Effector memory CD8-positive, alpha-beta T cell (primary cell): ENCODE data around the gene PCIF1.
"Not testable (repeated sequence)": the region's sequence is repeated elsewhere in the genome, so short reads cannot be mapped to it uniquely, and the experiment has no call there.

Experiments used
- ATAC-seq: fragments of 150-1000 bp; cut with Tn5 transposase; replicated peaks from 2 replicates; pipeline ENCODE4 v1.10.0; 2021; ENCODE audit warnings: mild to moderate bottlenecking, moderate library complexity
- DNase-seq, 3 experiments: peaks; one replicate each; pipeline ENCODE4 v3.0.0; 2021
- H3K27ac Mint-ChIP-seq, 2 donors: one replicate each; pipeline ENCODE4 v1.8.0; 2022; ENCODE audit warnings: mild to moderate bottlenecking in 2 of 2, mixed read lengths in 2 of 2, moderate library complexity in 2 of 2
- H3K27me3 Mint-ChIP-seq, 2 donors: one replicate each; pipeline ENCODE4 v1.8.0; 2022; ENCODE audit warnings: mixed read lengths in 2 of 2
- H3K36me3 Mint-ChIP-seq: one replicate; pipeline ENCODE4 v1.8.0; 2022; ENCODE audit warnings: mild to moderate bottlenecking, moderate library complexity, mixed read lengths; ENCODE audit not compliant: insufficient read depth
- H3K4me1 Mint-ChIP-seq, 2 donors: one replicate each; pipeline ENCODE4 v1.8.0; 2022; ENCODE audit warnings: low read depth in 2 of 2, mixed read lengths in 2 of 2
- H3K4me3 Mint-ChIP-seq, 2 donors: one replicate each; pipeline ENCODE4 v1.8.0; 2022; ENCODE audit warnings: mild to moderate bottlenecking in 2 of 2, mixed read lengths in 2 of 2, moderate library complexity in 2 of 2
- H3K9me3 Mint-ChIP-seq, 2 donors: one replicate each; pipeline ENCODE4 v1.8.0; 2022; ENCODE audit warnings: mixed read lengths in 2 of 2

Gene PCIF1

DNA sequence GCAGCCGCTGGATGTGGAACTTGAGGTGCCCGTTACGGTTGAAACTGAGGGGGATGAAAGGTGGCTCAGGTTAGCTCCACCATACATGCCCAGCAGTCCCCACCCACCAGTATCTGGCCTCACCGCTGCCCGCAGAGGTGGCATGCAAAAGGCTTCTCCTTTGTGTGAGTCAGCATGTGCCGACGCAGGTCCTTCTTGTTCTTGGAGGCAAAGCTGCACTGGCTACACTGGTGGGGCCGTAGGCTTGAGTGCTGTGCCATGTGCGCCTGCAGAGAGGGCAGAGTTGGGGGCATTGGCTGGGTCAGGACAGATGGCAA, 15.8 kb downstream of the PCIF1 start:
- no peaks in the 10 kb centered on the region for H3K27me3 Mint-ChIP-seq
- ATAC-seq (no peak), DNase-seq (no peak)
- H3K4me3 Mint-ChIP-seq, result no peak overlapping the region
- H3K4me1 Mint-ChIP-seq, result peaks cover 10 to 32% of the 10 kb centered on the region in 2 donors
- no peaks in the 10 kb centered on the region for H3K9me3 Mint-ChIP-seq
- H3K27ac Mint-ChIP-seq, result no peak overlapping the region
- peaks cover 62% of the 10 kb centered on the region for H3K36me3 Mint-ChIP-seq

- Mint-ChIP-seq H3K27me3 (no peaks in the 10 kb centered on the region), H3K4me3 (no peak overlapping the region), H3K27ac (peak overlapping the region in 1 of 2 donors; percentile 79), H3K9me3 (no peaks in the 10 kb centered on the region), H3K36me3 (peaks cover 67% of the 10 kb centered on the region), H3K4me1 (peaks cover 0 to 17% of the 10 kb centered on the region in 2 donors)
- ATAC-seq (no peak), DNase-seq (no peak)
Observed at GRCh38 chr20:45951925-45952834, 17.7 kb downstream of the PCIF1 start.

GRCh38 chr20:45952861-45953260, 18.4 kb downstream of the PCIF1 start:
- Mint-ChIP-seq H3K36me3 (peaks cover 68% of the 10 kb centered on the region), H3K27me3 (no peaks in the 10 kb centered on the region), H3K27ac (peak overlapping the region in 1 of 2 donors; percentile 79), H3K9me3 (no peaks in the 10 kb centered on the region), H3K4me1 (peaks cover 0 to 11% of the 10 kb centered on the region in 2 donors), H3K4me3 (no peak overlapping the region)
- no peak for ATAC-seq
- DNase-seq, result no peak

- Mint-ChIP-seq H3K4me3 (no peak overlapping the region), H3K4me1 (peaks cover 0 to 9% of the 10 kb centered on the region in 2 donors), H3K27me3 (no peaks in the 10 kb centered on the region), H3K27ac (peak overlapping the region; percentile 20 to 74), H3K9me3 (no peaks in the 10 kb centered on the region), H3K36me3 (peaks cover 71% of the 10 kb centered on the region)
- ATAC-seq (no peak), DNase-seq (no peak)
Observed at GRCh38 chr20:45953672-45954071, 19.2 kb downstream of the PCIF1 start.

DNA sequence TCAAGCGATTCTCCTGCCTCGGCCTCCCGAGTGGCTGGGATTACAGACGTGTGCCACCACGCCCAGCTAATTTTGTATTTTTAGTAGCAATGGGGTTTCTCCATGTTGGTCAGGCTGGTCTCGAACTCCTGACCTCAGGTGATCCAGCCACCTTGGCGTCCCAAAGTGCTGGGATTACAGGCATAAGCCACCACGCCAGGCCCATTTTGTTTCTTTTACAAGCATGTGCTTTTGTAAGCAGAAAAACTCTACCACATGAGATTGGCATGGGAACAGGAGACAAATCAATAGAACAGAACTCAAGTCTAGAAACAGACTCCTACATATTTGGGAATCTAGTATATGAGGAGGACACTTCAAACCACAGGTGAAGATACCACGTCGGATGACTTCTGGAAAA, 21.8 kb downstream of the PCIF1 start:
- H3K9me3 Mint-ChIP-seq, H3K4me1 Mint-ChIP-seq, H3K27me3 Mint-ChIP-seq, H3K4me3 Mint-ChIP-seq, ATAC-seq, DNase-seq: not testable (repeated sequence)
- Mint-ChIP-seq H3K27ac (peak overlapping the region in 1 of 2 donors; percentile 46), H3K36me3 (peaks cover 79% of the 10 kb centered on the region)

GRCh38 chr20:45957021-45957941, 22.8 kb downstream of the PCIF1 start:
- Mint-ChIP-seq H3K27ac (peak overlapping the region in 1 of 2 donors; percentile 77), H3K4me1 (peaks cover 0 to under 1% of the 10 kb centered on the region in 2 donors), H3K27me3 (no peaks in the 10 kb centered on the region), H3K4me3 (no peak overlapping the region), H3K9me3 (no peaks in the 10 kb centered on the region), H3K36me3 (peaks cover 79% of the 10 kb centered on the region)
- no peak for ATAC-seq
- DNase-seq, result no peak

GRCh38 chr20:45958593-45958992, 24.1 kb downstream of the PCIF1 start:
- DNase-seq (no peak), ATAC-seq (no peak)
- Mint-ChIP-seq H3K9me3 (no peaks in the 10 kb centered on the region), H3K27ac (no peak overlapping the region), H3K4me3 (no peak overlapping the region), H3K4me1 (peaks cover 0 to 5% of the 10 kb centered on the region in 2 donors), H3K36me3 (peaks cover 85% of the 10 kb centered on the region), H3K27me3 (no peaks in the 10 kb centered on the region)

- H3K27ac Mint-ChIP-seq, result no peak overlapping the region
- ATAC-seq, result no peak
Observed at GRCh38 chr20:45959126-45959525, 24.6 kb downstream of the PCIF1 start.

DNA sequence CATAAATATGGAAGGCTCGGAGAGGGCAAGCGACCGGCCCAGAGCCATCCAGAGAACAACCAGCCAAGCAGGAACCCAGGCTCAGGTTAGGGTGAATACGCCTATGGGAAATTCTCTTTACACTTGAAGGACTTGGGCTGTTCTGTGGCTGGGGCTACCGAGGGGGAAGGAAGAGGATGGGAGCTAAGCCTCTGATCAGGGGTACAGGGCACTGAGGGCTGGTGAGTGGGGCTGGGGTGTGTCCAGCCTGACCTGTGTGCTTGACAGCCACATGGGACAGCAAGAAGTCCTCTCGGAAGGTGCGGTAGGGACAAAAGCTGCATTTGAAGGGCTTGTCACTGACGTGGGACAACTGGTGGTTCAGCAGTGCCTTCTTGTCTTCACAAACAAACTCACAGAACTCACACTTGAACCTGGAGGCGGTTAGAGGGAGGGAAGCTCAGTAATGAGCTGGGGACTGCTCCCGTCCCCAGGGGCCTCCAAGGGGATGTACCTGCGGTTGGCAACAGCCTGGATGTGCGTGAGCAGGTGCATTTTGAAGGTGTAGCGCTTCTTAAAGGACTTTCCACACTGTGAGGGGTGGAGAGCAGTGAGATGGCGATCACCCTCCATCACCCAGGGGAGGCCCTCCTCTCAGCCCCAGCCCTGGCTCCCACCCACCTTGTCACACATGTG, 25.6 kb downstream of the PCIF1 start:
- Mint-ChIP-seq H3K4me1 (peaks cover 0 to 5% of the 10 kb centered on the region in 2 donors), H3K36me3 (peaks cover 87% of the 10 kb centered on the region), H3K27ac (peak overlapping the region; percentile 23 to 60), H3K4me3 (no peak overlapping the region), H3K9me3 (no peaks in the 10 kb centered on the region), H3K27me3 (no peaks in the 10 kb centered on the region)
- DNase-seq (no peak), ATAC-seq (no peak)

More at GRCh38 chr20:45959126-45959525, 24.6 kb downstream of the PCIF1 start:
- DNase-seq, result no peak
- Mint-ChIP-seq H3K27me3 (no peaks in the 10 kb centered on the region), H3K9me3 (no peaks in the 10 kb centered on the region), H3K4me1 (peaks cover 0 to 5% of the 10 kb centered on the region in 2 donors), H3K4me3 (no peak overlapping the region), H3K36me3 (peaks cover 85% of the 10 kb centered on the region)

- peak overlapping the region in 1 of 2 donors; percentile 79 for H3K27ac Mint-ChIP-seq
- H3K4me3 Mint-ChIP-seq, result no peak overlapping the region
- H3K36me3 Mint-ChIP-seq, result peaks cover 90% of the 10 kb centered on the region
- H3K9me3 Mint-ChIP-seq, result no peaks in the 10 kb centered on the region
- H3K27me3 Mint-ChIP-seq, result no peaks in the 10 kb centered on the region
- H3K4me1 Mint-ChIP-seq, result peaks cover 4 to 7% of the 10 kb centered on the region in 2 donors
- ATAC-seq (no peak), DNase-seq (no peak)
Observed at GRCh38 chr20:45962031-45962755, 27.7 kb downstream of the PCIF1 start.

DNA sequence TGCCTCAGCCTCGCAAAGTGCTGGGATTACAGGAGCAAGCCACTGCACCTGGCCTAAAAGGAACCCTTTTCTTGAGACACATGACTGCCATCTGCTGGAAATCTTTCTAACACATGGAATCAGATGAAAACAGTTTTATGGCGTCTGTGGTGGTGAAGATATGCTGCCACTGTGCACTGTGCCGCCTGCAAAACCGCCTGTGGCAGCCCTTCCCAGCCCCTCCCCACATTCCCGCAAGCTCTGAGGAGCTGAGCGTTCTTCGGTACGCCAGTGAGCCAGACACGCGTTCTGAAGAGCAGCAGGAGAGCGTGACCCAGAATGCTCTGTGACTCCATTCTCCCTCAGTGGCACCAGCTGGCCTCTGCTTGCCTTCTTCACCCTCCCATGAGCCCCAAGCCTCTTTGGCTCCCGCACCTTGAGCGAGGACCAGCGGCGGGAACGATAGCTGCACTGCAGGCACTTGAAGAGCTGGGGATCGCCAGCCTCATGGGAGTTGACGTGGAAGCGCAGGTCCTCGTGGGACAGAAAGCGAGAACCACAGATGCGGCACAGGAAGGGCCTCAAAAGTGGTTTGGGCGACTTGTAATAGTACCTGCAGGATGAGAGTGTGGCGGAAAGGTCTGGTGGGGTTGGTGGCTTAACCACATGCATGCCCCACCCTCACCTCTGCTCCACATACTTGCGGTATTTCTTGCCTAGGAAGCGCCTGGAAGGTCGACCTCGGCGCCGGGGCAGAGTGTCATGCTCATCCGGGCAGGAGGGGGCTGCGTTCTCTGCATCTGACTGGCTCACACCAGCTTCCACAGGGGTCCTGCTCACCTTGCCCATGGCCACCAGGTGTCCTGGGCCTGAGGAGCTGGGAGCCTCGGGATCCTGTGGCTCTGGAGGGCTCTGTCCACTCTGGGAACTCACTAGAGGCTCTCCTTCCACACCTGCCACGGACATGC, 28.8 kb downstream of the PCIF1 start:
- Mint-ChIP-seq H3K4me1 (peaks cover 4 to 7% of the 10 kb centered on the region in 2 donors), H3K4me3 (no peak overlapping the region), H3K36me3 (peaks cover 94% of the 10 kb centered on the region), H3K27me3 (no peaks in the 10 kb centered on the region), H3K27ac (peak overlapping the region in 1 of 2 donors; percentile 79), H3K9me3 (no peaks in the 10 kb centered on the region)
- DNase-seq, result peak in 1 of 3 experiments; percentile 20
- peak; percentile 56 for ATAC-seq

GRCh38 chr20:45964006-45964400, 29.5 kb downstream of the PCIF1 start:
- Mint-ChIP-seq H3K4me3 (no peak overlapping the region), H3K27ac (peak overlapping the region in 1 of 2 donors; percentile 79), H3K4me1 (peaks cover 4 to 7% of the 10 kb centered on the region in 2 donors), H3K36me3 (peaks cover 94% of the 10 kb centered on the region), H3K9me3 (no peaks in the 10 kb centered on the region), H3K27me3 (no peaks in the 10 kb centered on the region)
- ATAC-seq (no peak), DNase-seq (no peak)
